ENCODE results near the gene ICE1.
"Not testable (repeated sequence)": the region's sequence is repeated elsewhere in the genome, so short reads cannot be mapped to it uniquely, and the experiment has no call there.

Gene ICE1

GRCh38 chr5:5456858-5457257 is 34.4 kb downstream of the ICE1 start:
- no peak for DNase-seq

- DNase-seq = no peak
These were observed 37.8 kb downstream of the ICE1 start for GRCh38 chr5:5460311-5460710.

- DNase-seq = no peak
These were observed 38.5 kb downstream of the ICE1 start for GRCh38 chr5:5461012-5461411.

GRCh38 chr5:5464036-5464715 is 41.7 kb downstream of the ICE1 start:
- DNase-seq = no peak

GRCh38 chr5:5466227-5466626 is 43.8 kb downstream of the ICE1 start:
- no peak for DNase-seq

- DNase-seq = no peak
These were observed 45.3 kb downstream of the ICE1 start for GRCh38 chr5:5467737-5468136.

GRCh38 chr5:5470933-5471332 is 48.5 kb downstream of the ICE1 start:
- no peak for DNase-seq

GRCh38 chr5:5473226-5473625 is 50.7 kb downstream of the ICE1 start:
- no peak for DNase-seq

- no peak for DNase-seq
These were observed 52.5 kb downstream of the ICE1 start for GRCh38 chr5:5474961-5475360.

GRCh38 chr5:5475975-5476374 is 53.5 kb downstream of the ICE1 start:
- DNase-seq = no peak

- not testable (repeated sequence) for DNase-seq
These were observed 57.1 kb downstream of the ICE1 start for GRCh38 chr5:5479578-5479977.

- no peak for DNase-seq
These were observed 58.1 kb downstream of the ICE1 start for GRCh38 chr5:5480481-5481111.

GRCh38 chr5:5481206-5481605 is 58.7 kb downstream of the ICE1 start:
- DNase-seq = no peak

GRCh38 chr5:5481633-5482032 is 59.2 kb downstream of the ICE1 start:
- DNase-seq = no peak

GRCh38 chr5:5483350-5483749 is 60.9 kb downstream of the ICE1 start:
- DNase-seq = no peak

GRCh38 chr5:5483880-5484598 is 61.6 kb downstream of the ICE1 start:
- DNase-seq = no peak

GRCh38 chr5:5486122-5486521 is 63.6 kb downstream of the ICE1 start:
- DNase-seq = no peak

- no peak for DNase-seq
These were observed 65.3 kb downstream of the ICE1 start for GRCh38 chr5:5487585-5488360.

GRCh38 chr5:5490774-5491347 is 68.4 kb downstream of the ICE1 start:
- DNase-seq = no peak

- peak; percentile 49 for DNase-seq
These were observed 69.8 kb downstream of the ICE1 start for GRCh38 chr5:5492087-5492933.

GRCh38 chr5:5492934-5493271 is 70.4 kb downstream of the ICE1 start:
- not testable (repeated sequence) for DNase-seq
